Endometrial microvascular endothelial cells (primary cell): ENCODE data around the gene IGFL4. TPM values are rescaled to one million over a fixed set of nuclear protein-coding genes. Genes with fewer than 3 reads are reported as not detected.

Experiments
- in situ Hi-C: cut with HindIII; loops from 2 replicates; pipeline ENCODE4 v1.10.0; 2017; ENCODE audit warnings: low sequenced_read_pairs, low pct_unique_long_range_greater_than_20kb; ENCODE audit errors: inconsistent ontology term
- total RNA-seq: library from RNA; depleted of rRNA; stranded (reverse); fragments of >200 nt; gene quantifications from one replicate; pipeline ENCODE4 v1.2.3, GENCODE V29; 2015; ENCODE audit errors: inconsistent ontology term

Gene IGFL4
- total RNA-seq, 1 donor from 2014 or later: not detected

GRCh38 chr19:46023311-46023779, 17.5 kb downstream of the IGFL4 start:
- in situ Hi-C loops: no loop called here

GRCh38 chr19:46022431-46023310, 18.1 kb downstream of the IGFL4 start, which contains the start of gene PGLYRP1:
Gene PGLYRP1, minus strand, starts transcription at chr19:46023053. Its CDS starts 32 bp downstream, at chr19:46023021.
- in situ Hi-C loops: no loop called here

DNA sequence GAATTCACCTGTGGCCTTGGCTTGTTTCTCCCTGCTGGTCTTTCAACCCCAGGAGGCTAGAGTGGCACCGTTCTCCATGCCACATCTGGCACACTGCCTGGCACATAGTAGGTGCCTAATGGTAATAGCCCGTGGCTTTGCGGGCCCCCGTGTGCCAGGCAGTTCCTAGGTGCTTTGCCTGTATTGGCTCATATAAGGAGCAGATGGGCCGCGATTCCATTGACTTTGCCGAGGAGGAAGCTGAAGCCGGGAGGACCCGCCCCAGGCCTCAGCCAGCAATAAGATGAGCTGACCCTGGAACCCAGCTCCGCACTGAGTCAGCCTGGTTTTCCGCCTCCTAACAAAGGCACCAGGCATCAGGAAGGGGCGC, 18.8 kb downstream of the IGFL4 start:
- in situ Hi-C loops: no loop called here

- in situ Hi-C loops: no loop called here
Measured at GRCh38 chr19:46021531-46022041, 19.2 kb downstream of the IGFL4 start.

GRCh38 chr19:46020819-46021125, 20.0 kb downstream of the IGFL4 start:
- in situ Hi-C loops: no loop called here

DNA sequence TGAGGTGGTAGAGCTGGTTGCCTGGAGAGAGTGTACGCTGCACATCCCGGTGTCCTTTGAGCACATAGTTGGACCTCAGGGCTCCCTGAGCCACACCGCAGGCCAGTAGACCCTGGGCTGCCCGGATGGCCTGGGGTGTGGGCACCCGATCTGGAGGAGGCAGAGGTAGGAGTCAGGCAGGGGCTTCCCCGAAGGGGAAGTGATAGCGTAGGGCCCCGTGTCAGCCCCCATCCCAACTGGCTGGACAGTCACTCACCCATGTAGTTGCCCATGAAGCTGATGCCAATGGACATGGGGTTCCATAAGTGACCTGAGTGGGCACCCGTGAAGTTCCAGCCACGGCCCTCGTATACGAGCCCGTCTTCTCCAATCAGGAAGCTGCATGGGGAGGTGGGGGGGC, 21.5 kb downstream of the IGFL4 start:
- in situ Hi-C loops: no loop called here

- in situ Hi-C loops: no loop called here
Measured at GRCh38 chr19:46018729-46019251, 22.0 kb downstream of the IGFL4 start.

- in situ Hi-C loops: no loop called here
Measured at GRCh38 chr19:46017874-46018675, 22.7 kb downstream of the IGFL4 start.

GRCh38 chr19:46017095-46017429, 23.7 kb downstream of the IGFL4 start:
- in situ Hi-C loops: no loop called here

GRCh38 chr19:46016426-46017094, 24.2 kb downstream of the IGFL4 start:
- in situ Hi-C loops: no loop called here

DNA sequence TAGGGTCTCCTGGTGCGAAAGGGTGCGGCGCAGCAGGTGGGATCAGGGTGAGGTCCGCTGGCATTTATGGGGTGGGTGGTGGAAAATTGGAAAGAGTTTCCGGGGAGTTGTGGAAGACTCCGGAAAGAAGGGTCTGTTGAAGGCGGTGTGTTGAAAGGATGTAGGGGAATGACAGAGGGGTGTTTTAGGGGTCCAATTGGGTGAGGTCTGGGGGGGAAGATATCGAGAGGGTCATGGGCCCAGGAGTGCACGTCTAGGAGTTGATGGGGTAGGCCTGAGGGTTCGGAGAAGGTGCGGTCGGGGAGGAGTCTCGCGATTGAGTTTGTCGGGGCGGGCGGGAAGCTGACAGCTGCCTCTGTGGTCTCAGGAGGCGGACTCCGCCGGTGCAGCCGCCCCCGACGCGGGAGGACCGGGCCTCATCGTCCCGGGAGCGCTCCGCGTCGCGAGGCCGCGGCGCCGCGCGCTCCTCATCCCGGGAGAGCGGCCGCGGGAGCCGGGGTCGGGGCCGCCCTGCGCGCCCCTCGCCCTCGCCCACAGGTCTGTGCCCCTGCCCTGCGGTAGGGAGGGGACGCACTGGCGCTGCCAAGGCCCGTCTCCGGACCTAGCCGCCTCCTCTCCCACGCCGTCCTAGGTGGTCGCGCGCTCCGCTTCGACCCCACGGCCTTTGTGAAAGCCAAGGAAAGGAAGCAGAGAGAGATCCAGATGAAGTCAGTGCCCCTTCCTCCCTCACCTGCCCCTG, 24.9 kb downstream of the IGFL4 start:
- in situ Hi-C loops: no loop called here

DNA sequence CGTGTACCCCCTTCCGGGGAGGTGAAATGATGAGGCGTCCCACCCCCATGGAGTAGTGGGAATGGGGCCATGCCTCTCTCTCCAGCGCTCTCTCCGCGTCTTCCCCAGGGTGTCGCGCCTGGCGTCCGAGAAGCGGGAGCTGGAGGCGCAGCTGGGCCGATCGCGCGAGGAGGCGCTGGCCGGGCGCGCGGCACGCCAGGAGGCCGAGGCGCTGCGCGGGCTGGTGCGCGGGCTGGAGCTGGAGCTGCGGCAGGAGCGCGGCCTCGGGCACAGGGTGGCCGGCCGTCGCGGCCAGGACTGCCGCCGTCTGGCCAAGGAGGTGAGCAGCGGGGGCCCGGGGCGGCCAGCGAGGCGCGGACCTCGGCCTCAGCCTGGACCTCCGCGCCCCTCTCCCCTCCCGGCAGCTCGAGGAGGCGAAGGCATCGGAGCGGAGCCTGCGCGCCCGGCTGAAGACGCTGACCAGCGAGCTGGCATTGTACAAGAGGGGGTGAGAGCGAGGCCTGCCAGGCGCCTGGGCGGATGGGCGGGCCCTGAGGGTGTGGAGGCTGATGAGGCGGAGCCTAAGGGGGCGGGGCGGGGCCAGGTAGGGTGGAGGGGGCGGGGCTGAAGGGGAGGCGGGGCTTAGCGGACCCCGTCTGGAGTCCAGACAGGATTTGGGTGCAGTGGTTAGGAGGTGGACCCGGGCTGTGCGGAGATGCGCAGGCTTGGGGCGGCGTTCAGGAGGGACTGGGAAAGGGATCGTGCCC, 25.7 kb downstream of the IGFL4 start:
- in situ Hi-C loops: no loop called here

- in situ Hi-C loops: no loop called here
Measured at GRCh38 chr19:46014534-46014933, 26.3 kb downstream of the IGFL4 start.

- in situ Hi-C loops: no loop called here
Measured at GRCh38 chr19:46009530-46010510, 31.0 kb downstream of the IGFL4 start.

DNA sequence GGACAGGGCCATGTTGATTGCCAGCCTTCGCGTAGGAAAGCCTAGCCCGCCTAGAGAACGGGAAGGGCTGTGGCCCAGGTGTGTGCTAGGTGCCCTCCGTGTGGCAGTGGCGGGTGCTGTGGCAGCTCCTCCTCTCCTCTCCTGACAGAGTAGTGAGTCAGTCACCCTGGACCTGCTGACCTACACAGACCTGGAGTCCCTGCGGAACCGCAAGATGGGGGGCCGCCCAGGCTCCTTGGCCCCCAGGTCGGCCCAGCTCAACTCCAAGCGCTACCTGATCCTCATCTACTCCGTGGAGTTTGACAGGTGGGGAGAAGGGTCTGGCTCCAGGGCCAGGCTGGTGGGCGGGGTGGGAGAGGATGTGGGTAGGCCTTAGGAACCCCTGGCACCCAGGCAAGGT, 34.4 kb downstream of the IGFL4 start:
- in situ Hi-C loops: no loop called here

DNA sequence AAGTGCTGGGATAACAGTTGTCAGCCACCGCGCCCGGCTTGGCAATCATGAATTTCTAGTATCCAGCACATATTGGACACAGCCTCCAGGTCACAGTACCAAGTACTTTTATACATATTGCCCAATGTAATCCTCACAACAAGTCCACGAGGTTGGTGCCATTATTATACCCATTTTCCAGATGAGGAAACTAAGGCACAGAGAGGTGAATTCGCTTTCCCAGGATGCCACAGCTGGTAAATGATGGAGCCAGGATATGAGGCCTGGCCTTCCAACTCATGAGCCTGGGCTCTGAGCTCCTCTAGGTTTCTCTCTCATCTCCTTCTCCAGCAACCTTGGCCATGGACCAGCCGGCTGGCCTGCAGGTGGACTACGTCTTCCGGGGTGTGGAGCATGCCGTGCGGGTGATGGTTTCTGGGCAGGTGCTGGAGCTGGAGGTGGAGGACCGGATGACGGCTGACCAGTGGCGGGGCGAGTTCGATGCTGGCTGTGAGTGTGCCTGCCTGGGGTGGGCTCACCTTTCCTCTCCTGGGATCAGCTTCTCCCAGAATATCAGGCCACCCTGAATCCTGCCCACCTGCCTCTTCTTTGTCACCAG, 38.0 kb downstream of the IGFL4 start:
- in situ Hi-C loops: no loop called here
